GM12892 (cell line): ENCODE data around the gene APOM.

Experiments
- DNase-seq: peaks from one replicate; pipeline ENCODE4 v3.0.0; 2011; ENCODE audit not compliant: insufficient read length
- FAIRE-seq: peaks from 2 replicates; lab custom pipeline; 2011; peaks lifted over from hg19 to GRCh38; lab: Jason Lieb, UNC
- POLR2A ChIP-seq: IDR thresholded peaks from 2 replicates; pipeline ENCODE4 v1.6.1; 2011; ENCODE audit warnings: low read depth, low read length, control low read depth
- POLR2AphosphoS5 ChIP-seq: IDR thresholded peaks from 2 replicates; pipeline ENCODE4 v1.6.1; 2011; ENCODE audit warnings: low read depth, low read length, control low read depth
- TAF1 ChIP-seq: IDR thresholded peaks from 2 replicates; pipeline ENCODE4 v1.6.1; 2011; ENCODE audit warnings: low read depth, mild to moderate bottlenecking, control low read depth, low read length, borderline replicate concordance

Gene APOM

GRCh38 chr6:31631681-31632278 is 23.9 kb upstream of the APOM start:
- TF ChIP-seq POLR2AphosphoS5: peak; percentile 62; the same call in 1 of the 2 replicates
- peak; percentile 12; the same call in 1 of the 2 replicates for TF ChIP-seq POLR2A
- no peak for TF ChIP-seq TAF1
- no peak for FAIRE-seq
- no peak for DNase-seq

- TF ChIP-seq POLR2AphosphoS5 (peak; percentile 69), POLR2A (peak; percentile 55), TAF1 (no peak)
- no peak for FAIRE-seq
- no peak for DNase-seq
Measured at GRCh38 chr6:31632279-31632946, 23.3 kb upstream of the APOM start.

- FAIRE-seq: no peak
- no peak for TF ChIP-seq TAF1
- TF ChIP-seq POLR2A: no peak
- no peak; the same call in 1 of the 2 replicates for TF ChIP-seq POLR2AphosphoS5
Measured at GRCh38 chr6:31633447-31633846, 22.2 kb upstream of the APOM start.

GRCh38 chr6:31634131-31634530 is 21.6 kb upstream of the APOM start:
- TF ChIP-seq POLR2AphosphoS5 (no peak), POLR2A (no peak), TAF1 (no peak)
- FAIRE-seq (no peak), DNase-seq (no peak)

More at GRCh38 chr6:31633447-31633846, 22.2 kb upstream of the APOM start:
- no peak for DNase-seq

GRCh38 chr6:31634969-31635575 is 20.6 kb upstream of the APOM start:
- FAIRE-seq: no peak

GRCh38 chr6:31636698-31637596 is 18.7 kb upstream of the APOM start:
- DNase-seq (no peak), FAIRE-seq (no peak)
- no peak for TF ChIP-seq TAF1
- TF ChIP-seq POLR2A: no peak
- no peak for TF ChIP-seq POLR2AphosphoS5

More at GRCh38 chr6:31634969-31635575, 20.6 kb upstream of the APOM start:
- DNase-seq: no peak
- TF ChIP-seq TAF1 (no peak), POLR2A (no peak), POLR2AphosphoS5 (no peak)

GRCh38 chr6:31639043-31639442 is 16.7 kb upstream of the APOM start:
- DNase-seq: no peak
- FAIRE-seq: no peak
- TF ChIP-seq POLR2AphosphoS5 (peak; percentile 81), TAF1 (no peak), POLR2A (peak; percentile 49; the same call in 1 of the 2 replicates)

GRCh38 chr6:31639449-31639861 is 16.2 kb upstream of the APOM start:
- no peak for DNase-seq

GRCh38 chr6:31640612-31641011 is 15.1 kb upstream of the APOM start:
- DNase-seq: no peak
- no peak for FAIRE-seq
- TF ChIP-seq POLR2AphosphoS5 (no peak), TAF1 (no peak), POLR2A (no peak)

More at GRCh38 chr6:31639449-31639861, 16.2 kb upstream of the APOM start:
- no peak for FAIRE-seq
- TF ChIP-seq TAF1: no peak
- 0 out of 2 replicates have a peak, but pooled peaks have one; percentile 21 for TF ChIP-seq POLR2A

- FAIRE-seq (no peak), DNase-seq (no peak)
- TF ChIP-seq POLR2AphosphoS5: no peak
Measured at GRCh38 chr6:31641370-31641769, 14.3 kb upstream of the APOM start.
